ENCODE data around the gene KCNC3.

KCNC3 gene

DNA sequence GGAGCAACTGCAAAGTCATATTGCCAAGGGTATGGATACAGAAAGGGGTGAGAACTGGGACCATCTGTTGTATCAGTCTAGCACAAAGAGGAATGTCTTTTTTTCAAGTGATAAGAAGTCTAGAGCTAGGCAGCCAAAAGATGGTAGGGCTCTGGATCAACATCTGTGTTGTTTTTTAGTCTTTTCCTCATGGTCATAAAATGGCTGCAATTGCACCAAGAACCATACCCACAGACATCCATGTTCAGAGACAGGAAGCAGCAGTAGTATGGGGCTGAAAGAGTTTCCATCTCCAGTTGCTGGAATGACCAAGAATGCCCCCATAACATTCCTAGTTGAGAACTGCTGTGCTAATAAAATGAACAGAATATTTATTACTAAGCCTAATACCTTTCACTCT is 25.6 kb downstream of the KCNC3 start:
- Histone ChIP-seq H3K9me3 (ENCODE audit: control insufficient read depth, insufficient read depth, low read length) (peaks cover 8% of the 10 kb centered on the region), H3K36me3 (ENCODE audit: control insufficient read depth, insufficient read depth, low read length) (no peaks in the 10 kb centered on the region; the same call in none of the 2 replicates), H3K27me3 (ENCODE audit: control insufficient read depth, insufficient read depth, low read length) (peaks cover 4% of the 10 kb centered on the region; the same call in 1 of the 2 replicates), H3K4me1 (ENCODE audit: control insufficient read depth, insufficient read depth, low read length) (no peaks in the 10 kb centered on the region), H3K27ac (ENCODE audit: low read depth, low read length) (no peak overlapping the region), H3K9ac (ENCODE audit: low read depth, low read length) (no peak overlapping the region), H3K4me3 (ENCODE audit: low read depth, low read length) (no peak overlapping the region)

GRCh38 chr19:50301607-50301971 is 27.6 kb downstream of the KCNC3 start:
- no peak overlapping the region for H3K27ac ChIP-seq (ENCODE audit: low read depth, low read length)
- H3K36me3 ChIP-seq (ENCODE audit: control insufficient read depth, insufficient read depth, low read length) = no peaks in the 10 kb centered on the region; the same call in none of the 2 replicates
- H3K27me3 ChIP-seq (ENCODE audit: control insufficient read depth, insufficient read depth, low read length) = peaks cover 4% of the 10 kb centered on the region; the same call in 1 of the 2 replicates
- H3K4me3 ChIP-seq (ENCODE audit: low read depth, low read length) = no peak overlapping the region
- no peaks in the 10 kb centered on the region for H3K9me3 ChIP-seq (ENCODE audit: control insufficient read depth, insufficient read depth, low read length)
- H3K9ac ChIP-seq (ENCODE audit: low read depth, low read length) = no peak overlapping the region
- no peaks in the 10 kb centered on the region for H3K4me1 ChIP-seq (ENCODE audit: control insufficient read depth, insufficient read depth, low read length)

DNA sequence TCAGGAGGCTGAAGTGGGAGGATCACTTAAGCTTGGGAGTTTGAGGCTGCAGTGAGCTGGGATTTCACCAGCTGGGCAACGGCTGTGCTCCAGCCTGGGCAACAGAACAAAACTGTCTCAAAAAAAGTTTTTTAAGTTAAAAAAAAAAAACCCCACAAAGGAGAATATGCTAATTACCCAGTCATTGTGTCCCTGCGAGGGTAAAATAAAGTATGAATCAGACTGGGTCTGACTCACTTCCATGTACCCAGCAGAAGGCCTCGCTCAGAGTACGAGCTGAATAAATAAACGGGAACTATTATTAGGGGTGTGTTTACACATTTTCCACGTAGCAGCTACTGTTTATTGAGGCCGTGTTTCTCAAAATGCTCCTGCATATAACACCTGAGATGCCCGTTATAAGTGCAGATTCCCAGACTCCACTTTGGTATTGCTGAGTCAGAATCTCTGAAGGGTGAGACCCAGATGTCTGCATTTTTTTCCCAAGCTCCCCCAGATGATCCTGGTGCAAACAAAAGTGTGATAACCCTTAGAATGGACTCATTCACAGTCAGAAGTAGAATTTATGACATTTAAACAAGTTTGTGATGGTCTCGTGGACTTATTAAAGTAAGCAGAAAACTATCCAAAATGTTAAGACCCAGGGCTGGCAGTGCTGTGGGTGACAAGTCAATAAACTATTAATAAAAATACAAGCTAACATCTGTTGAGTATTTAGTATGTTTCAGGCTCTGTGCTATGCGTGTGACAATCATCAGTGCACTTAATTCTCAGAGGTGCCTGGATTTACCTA is 28.2 kb downstream of the KCNC3 start:
- Histone ChIP-seq H3K4me1 (ENCODE audit: control insufficient read depth, insufficient read depth, low read length) (no peaks in the 10 kb centered on the region), H3K9me3 (ENCODE audit: control insufficient read depth, insufficient read depth, low read length) (no peaks in the 10 kb centered on the region), H3K27me3 (ENCODE audit: control insufficient read depth, insufficient read depth, low read length) (peaks cover 4% of the 10 kb centered on the region; the same call in 1 of the 2 replicates), H3K36me3 (ENCODE audit: control insufficient read depth, insufficient read depth, low read length) (no peaks in the 10 kb centered on the region; the same call in 1 of the 2 replicates), H3K27ac (ENCODE audit: low read depth, low read length) (no peak overlapping the region), H3K9ac (ENCODE audit: low read depth, low read length) (no peak overlapping the region), H3K4me3 (ENCODE audit: low read depth, low read length) (no peak overlapping the region)

GRCh38 chr19:50300051-50300450 is 29.1 kb downstream of the KCNC3 start:
- H3K4me3 ChIP-seq (ENCODE audit: low read depth, low read length) = no peak overlapping the region
- H3K4me1 ChIP-seq (ENCODE audit: control insufficient read depth, insufficient read depth, low read length) = no peaks in the 10 kb centered on the region
- H3K9me3 ChIP-seq (ENCODE audit: control insufficient read depth, insufficient read depth, low read length) = no peaks in the 10 kb centered on the region
- H3K9ac ChIP-seq (ENCODE audit: low read depth, low read length) = no peak overlapping the region
- peaks cover 3% of the 10 kb centered on the region; the same call in 1 of the 2 replicates for H3K27me3 ChIP-seq (ENCODE audit: control insufficient read depth, insufficient read depth, low read length)
- no peak overlapping the region for H3K27ac ChIP-seq (ENCODE audit: low read depth, low read length)
- no peaks in the 10 kb centered on the region; the same call in 1 of the 2 replicates for H3K36me3 ChIP-seq (ENCODE audit: control insufficient read depth, insufficient read depth, low read length)

DNA sequence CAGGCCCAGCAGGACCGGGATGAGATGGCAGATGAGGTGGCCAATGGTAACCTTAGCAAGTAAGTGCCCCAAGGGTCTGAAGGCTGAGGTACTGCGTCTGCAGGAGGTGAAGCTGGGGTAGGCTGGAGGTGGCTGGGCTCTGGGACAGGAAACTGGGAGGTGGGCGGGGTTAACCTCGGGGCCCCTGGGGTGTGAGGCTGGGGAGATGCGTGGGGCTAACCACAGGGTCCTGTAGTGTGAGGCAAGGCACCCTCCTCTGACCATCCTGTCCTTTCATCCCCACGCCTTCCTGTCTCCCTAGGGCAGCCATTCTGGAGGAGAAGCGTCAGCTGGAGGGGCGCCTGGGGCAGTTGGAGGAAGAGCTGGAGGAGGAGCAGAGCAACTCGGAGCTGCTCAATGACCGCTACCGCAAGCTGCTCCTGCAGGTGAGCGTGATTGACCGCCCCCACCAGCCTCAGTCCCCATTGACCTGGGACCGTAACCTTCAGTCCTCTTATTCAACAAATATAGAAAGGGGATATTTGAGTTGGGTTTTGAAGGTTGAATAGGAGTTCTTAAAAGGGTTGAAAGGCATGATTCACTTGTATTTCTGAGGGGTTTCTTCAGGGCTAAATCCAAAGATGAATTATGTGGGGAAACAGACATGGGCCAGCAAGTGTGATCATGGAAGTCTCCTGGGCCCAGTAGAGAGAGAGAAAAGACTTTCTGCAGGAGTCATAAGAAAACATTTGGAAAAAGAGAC is 35.7 kb downstream of the KCNC3 start:
- peaks cover 13% of the 10 kb centered on the region; the same call in 1 of the 2 replicates for H3K4me1 ChIP-seq (ENCODE audit: control insufficient read depth, insufficient read depth, low read length)
- H3K27ac ChIP-seq (ENCODE audit: low read depth, low read length) = no peak overlapping the region
- H3K4me3 ChIP-seq (ENCODE audit: low read depth, low read length) = no peak overlapping the region
- no peak overlapping the region for H3K9ac ChIP-seq (ENCODE audit: low read depth, low read length)
- peaks cover 3% of the 10 kb centered on the region; the same call in 1 of the 2 replicates for H3K36me3 ChIP-seq (ENCODE audit: control insufficient read depth, insufficient read depth, low read length)
- no peaks in the 10 kb centered on the region for H3K27me3 ChIP-seq (ENCODE audit: control insufficient read depth, insufficient read depth, low read length)
- H3K9me3 ChIP-seq (ENCODE audit: control insufficient read depth, insufficient read depth, low read length) = no peaks in the 10 kb centered on the region

- Histone ChIP-seq H3K9me3 (ENCODE audit: control insufficient read depth, insufficient read depth, low read length) (no peaks in the 10 kb centered on the region), H3K9ac (ENCODE audit: low read depth, low read length) (no peak overlapping the region), H3K27me3 (ENCODE audit: control insufficient read depth, insufficient read depth, low read length) (no peaks in the 10 kb centered on the region), H3K36me3 (ENCODE audit: control insufficient read depth, insufficient read depth, low read length) (peaks cover 11% of the 10 kb centered on the region), H3K27ac (ENCODE audit: low read depth, low read length) (no peak overlapping the region), H3K4me1 (ENCODE audit: control insufficient read depth, insufficient read depth, low read length) (peaks cover 13% of the 10 kb centered on the region; the same call in 1 of the 2 replicates), H3K4me3 (ENCODE audit: low read depth, low read length) (no peak overlapping the region)
Measured at GRCh38 chr19:50292216-50292827, 36.9 kb downstream of the KCNC3 start.

GRCh38 chr19:50290775-50291174 is 38.4 kb downstream of the KCNC3 start:
- Histone ChIP-seq H3K36me3 (ENCODE audit: control insufficient read depth, insufficient read depth, low read length) (peaks cover 19% of the 10 kb centered on the region), H3K4me3 (ENCODE audit: low read depth, low read length) (no peak overlapping the region), H3K27me3 (ENCODE audit: control insufficient read depth, insufficient read depth, low read length) (no peaks in the 10 kb centered on the region), H3K9me3 (ENCODE audit: control insufficient read depth, insufficient read depth, low read length) (peaks cover 4% of the 10 kb centered on the region; the same call in 1 of the 2 replicates), H3K9ac (ENCODE audit: low read depth, low read length) (no peak overlapping the region), H3K4me1 (ENCODE audit: control insufficient read depth, insufficient read depth, low read length) (peaks cover 13% of the 10 kb centered on the region; the same call in 1 of the 2 replicates), H3K27ac (ENCODE audit: low read depth, low read length) (no peak overlapping the region)

- Histone ChIP-seq H3K4me3 (ENCODE audit: low read depth, low read length) (no peak overlapping the region), H3K4me1 (ENCODE audit: control insufficient read depth, insufficient read depth, low read length) (peaks cover 13% of the 10 kb centered on the region; the same call in 1 of the 2 replicates), H3K27me3 (ENCODE audit: control insufficient read depth, insufficient read depth, low read length) (no peaks in the 10 kb centered on the region), H3K36me3 (ENCODE audit: control insufficient read depth, insufficient read depth, low read length) (peaks cover 21% of the 10 kb centered on the region), H3K27ac (ENCODE audit: low read depth, low read length) (no peak overlapping the region), H3K9me3 (ENCODE audit: control insufficient read depth, insufficient read depth, low read length) (peaks cover 12% of the 10 kb centered on the region), H3K9ac (ENCODE audit: low read depth, low read length) (no peak overlapping the region)
Measured at GRCh38 chr19:50290011-50290410, 39.2 kb downstream of the KCNC3 start.

- Histone ChIP-seq H3K27ac (ENCODE audit: low read depth, low read length) (no peak overlapping the region), H3K9ac (ENCODE audit: low read depth, low read length) (no peak overlapping the region), H3K9me3 (ENCODE audit: control insufficient read depth, insufficient read depth, low read length) (peaks cover 12% of the 10 kb centered on the region), H3K4me1 (ENCODE audit: control insufficient read depth, insufficient read depth, low read length) (peaks cover 13% of the 10 kb centered on the region; the same call in 1 of the 2 replicates), H3K36me3 (ENCODE audit: control insufficient read depth, insufficient read depth, low read length) (peaks cover 22% of the 10 kb centered on the region), H3K4me3 (ENCODE audit: low read depth, low read length) (no peak overlapping the region), H3K27me3 (ENCODE audit: control insufficient read depth, insufficient read depth, low read length) (no peaks in the 10 kb centered on the region)
Measured at GRCh38 chr19:50288954-50289353, 40.2 kb downstream of the KCNC3 start.

DNA sequence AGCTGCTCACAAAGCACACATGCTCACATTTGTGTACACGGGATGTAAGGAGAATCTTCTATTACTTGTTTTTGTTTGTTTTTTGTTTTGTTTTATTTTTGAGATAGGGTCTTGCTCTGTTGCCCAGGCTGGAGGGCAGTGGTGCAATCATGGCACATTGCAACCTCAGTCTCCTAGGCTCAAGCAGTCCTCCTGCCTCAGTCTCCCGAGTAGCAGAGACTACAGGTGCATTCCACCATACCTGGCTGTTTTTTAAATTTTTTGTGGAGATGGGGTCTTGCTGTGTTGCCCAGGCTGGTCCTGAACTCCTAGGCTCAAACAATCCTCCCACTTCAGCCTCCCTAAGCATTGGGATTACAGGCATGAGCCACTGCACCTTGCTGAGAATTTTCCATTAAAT is 41.8 kb downstream of the KCNC3 start:
- H3K9ac ChIP-seq (ENCODE audit: low read depth, low read length) = no peak overlapping the region
- no peaks in the 10 kb centered on the region for H3K27me3 ChIP-seq (ENCODE audit: control insufficient read depth, insufficient read depth, low read length)
- H3K36me3 ChIP-seq (ENCODE audit: control insufficient read depth, insufficient read depth, low read length) = peaks cover 24% of the 10 kb centered on the region
- H3K4me1 ChIP-seq (ENCODE audit: control insufficient read depth, insufficient read depth, low read length) = peaks cover 4% of the 10 kb centered on the region; the same call in 1 of the 2 replicates
- H3K9me3 ChIP-seq (ENCODE audit: control insufficient read depth, insufficient read depth, low read length) = peaks cover 12% of the 10 kb centered on the region
- H3K27ac ChIP-seq (ENCODE audit: low read depth, low read length) = no peak overlapping the region
- no peak overlapping the region for H3K4me3 ChIP-seq (ENCODE audit: low read depth, low read length)

Data from HUES48 (cell line).